HepG2 (cell line): ENCODE measurements around the gene GPX5. TPM values are rescaled to one million over a fixed set of nuclear protein-coding genes. Genes with fewer than 3 reads are reported as not detected.
A peak's percentile ranks its signal among the peaks of the same experiment; 100 is the strongest.

Experiments used
- ELF3 ChIP-seq: IDR thresholded peaks from 2 replicates; pipeline ENCODE4 v1.6.1; 2016; ENCODE audit warnings: missing genetic modification reagents, missing compliant biosample characterization
- ISL2 ChIP-seq: sonication (generic); formaldehyde crosslinking; IDR thresholded peaks from 2 replicates; pipeline ENCODE4 v1.5.0; 2020; ENCODE audit warnings: missing genetic modification reagents
- JUN ChIP-seq: sonication (generic); formaldehyde crosslinking; IDR thresholded peaks from 2 replicates; pipeline ENCODE4 v1.4.0; 2020; ENCODE audit warnings: mild to moderate bottlenecking, missing genetic modification reagents
- LRRFIP1 ChIP-seq: sonication (generic); formaldehyde crosslinking; conservative IDR thresholded peaks from 2 replicates; pipeline ENCODE4 v1.4.0; 2020; ENCODE audit warnings: missing genetic modification reagents
- PCBP1 ChIP-seq: fragments of 200-400 bp; formaldehyde crosslinking; IDR thresholded peaks from 2 replicates; pipeline ENCODE4 v1.6.1; 2017; ENCODE audit warnings: mild to moderate bottlenecking, low read depth, low read length, borderline replicate concordance
- TEF ChIP-seq: sonication (generic); formaldehyde crosslinking; IDR thresholded peaks from 2 replicates; pipeline ENCODE4 v1.5.0; 2020; ENCODE audit warnings: missing genetic modification reagents
- YEATS4 ChIP-seq: sonication (generic); formaldehyde crosslinking; IDR thresholded peaks from 2 replicates; pipeline ENCODE4 v1.4.0; 2020; ENCODE audit warnings: missing genetic modification reagents, borderline replicate concordance
- ZNF10 ChIP-seq: sonication (generic); formaldehyde crosslinking; IDR thresholded peaks from 2 replicates; pipeline ENCODE4 v1.4.0; 2020; ENCODE audit warnings: mild to moderate bottlenecking, low read depth, missing genetic modification reagents, borderline replicate concordance
- ZNF281 ChIP-seq: sonication (generic); formaldehyde crosslinking; IDR thresholded peaks from 2 replicates; pipeline ENCODE4 v1.4.0; 2020; ENCODE audit warnings: missing genetic modification reagents, borderline replicate concordance
- ZNF33B ChIP-seq: sonication (generic); formaldehyde crosslinking; IDR thresholded peaks from 2 replicates; pipeline ENCODE4 v1.5.1; 2020; ENCODE audit warnings: mild to moderate bottlenecking, missing genetic modification reagents
- ZNF350 ChIP-seq: sonication (generic); formaldehyde crosslinking; IDR thresholded peaks from 2 replicates; pipeline ENCODE4 v1.4.0; 2020; ENCODE audit warnings: mild to moderate bottlenecking, low read depth, missing genetic modification reagents, borderline replicate concordance
- polyA plus RNA-seq, 8 experiments: library from polyadenylated mRNA; depleted of rRNA in 3 of 8; stranded (reverse) in 7 of 8; unstranded in 1 of 8; fragments of >200 nt; fragmentation: Illumina TruSeq in 4 of 8; extraction: Trizol in 4 of 8; gene quantifications; 2 replicates each; pipeline versions ENCODE4 v1.2.1 to v1.2.3, GENCODE V29; 2011 to 2016; ENCODE audit warnings: low read depth in 4 of 8, missing spikeins in 1 of 8, mixed read lengths in 1 of 8; ENCODE audit not compliant: insufficient read depth in 1 of 8
- total RNA-seq, 5 experiments: library from RNA; depleted of rRNA; stranded (reverse); fragments of >200 nt; fragmentation: Illumina TruSeq; extraction: Trizol; gene quantifications; 2 replicates each; pipeline ENCODE4 v1.2.3, GENCODE V29; 2016; ENCODE audit warnings: low read depth in 1 of 5
- TF ChIP-seq, protein P1 (sequence below): sonication (generic); formaldehyde crosslinking; IDR thresholded peaks from 2 replicates; pipeline ENCODE4 v1.9.0; 2022; ENCODE audit warnings: missing genetic modification reagents, mild to moderate bottlenecking, borderline replicate concordance
- TF ChIP-seq, protein P2 (sequence below), 2 experiments: IDR thresholded peaks; 2 replicates each; pipeline ENCODE4 v1.6.1; 2011 to 2012; ENCODE audit warnings: low read length in 2 of 2, borderline replicate concordance in 1 of 2, low read depth in 1 of 2, mild to moderate bottlenecking in 1 of 2, moderate library complexity in 1 of 2

Gene GPX5
- total and polyA plus RNA-seq, 2 of the 13 experiments (the other 11 are each of a cell fraction or from before 2014, with no cell fraction given), result not detected

DNA sequence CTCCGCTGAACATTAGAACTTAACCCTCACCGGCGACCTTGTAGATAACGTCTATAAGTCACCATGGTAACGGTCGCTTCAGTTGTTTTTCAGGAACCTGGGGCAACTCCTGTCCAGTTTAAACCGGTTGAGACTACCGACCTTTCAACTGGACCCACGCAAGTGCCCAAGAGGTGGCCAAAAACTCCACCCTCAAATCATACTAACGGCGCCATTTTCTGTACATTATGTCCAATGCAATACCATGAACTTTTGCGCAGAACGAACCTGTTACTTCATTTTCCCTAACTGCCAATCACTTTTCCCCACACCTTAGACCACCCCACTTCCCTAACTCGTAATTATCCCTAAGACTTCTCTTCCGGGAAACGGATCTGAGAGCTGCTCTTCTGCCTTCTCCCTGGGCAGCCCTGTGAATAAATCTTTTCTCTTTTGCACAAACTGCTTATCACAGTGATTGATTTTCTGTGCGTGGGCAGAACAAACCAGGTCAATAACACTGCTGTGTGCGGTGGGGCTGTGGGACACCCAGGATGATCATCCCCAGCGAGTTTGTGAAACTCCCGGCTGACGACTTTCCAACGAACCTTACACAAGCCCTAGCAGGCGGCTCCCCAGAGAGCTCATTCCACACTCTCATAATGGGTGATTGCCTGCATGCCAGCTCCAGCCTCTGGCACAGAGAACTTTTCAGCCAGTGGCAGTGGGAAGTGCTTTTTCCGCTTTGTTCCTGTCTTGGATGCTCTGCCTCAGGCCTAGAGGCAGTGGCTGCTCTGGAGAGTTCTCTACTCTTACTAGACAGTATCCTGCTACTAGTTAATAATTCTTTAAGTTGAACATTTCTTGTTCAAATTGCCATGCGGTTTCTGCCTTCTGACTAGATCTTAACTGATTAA is 28.6 kb downstream of the GPX5 start (continued):
- no peak for TF ChIP-seq ELF3 (CRISPR knock-in tag)
- peak; percentile 41; the same call in 1 of the 2 replicates for TF ChIP-seq YEATS4 (CRISPR knock-in tag)
- no peak for TF ChIP-seq JUN (CRISPR knock-in tag)
- TF ChIP-seq ISL2 (CRISPR knock-in tag), result peak; percentile 34; the same call in 1 of the 2 replicates
- TF ChIP-seq, protein P1, sequence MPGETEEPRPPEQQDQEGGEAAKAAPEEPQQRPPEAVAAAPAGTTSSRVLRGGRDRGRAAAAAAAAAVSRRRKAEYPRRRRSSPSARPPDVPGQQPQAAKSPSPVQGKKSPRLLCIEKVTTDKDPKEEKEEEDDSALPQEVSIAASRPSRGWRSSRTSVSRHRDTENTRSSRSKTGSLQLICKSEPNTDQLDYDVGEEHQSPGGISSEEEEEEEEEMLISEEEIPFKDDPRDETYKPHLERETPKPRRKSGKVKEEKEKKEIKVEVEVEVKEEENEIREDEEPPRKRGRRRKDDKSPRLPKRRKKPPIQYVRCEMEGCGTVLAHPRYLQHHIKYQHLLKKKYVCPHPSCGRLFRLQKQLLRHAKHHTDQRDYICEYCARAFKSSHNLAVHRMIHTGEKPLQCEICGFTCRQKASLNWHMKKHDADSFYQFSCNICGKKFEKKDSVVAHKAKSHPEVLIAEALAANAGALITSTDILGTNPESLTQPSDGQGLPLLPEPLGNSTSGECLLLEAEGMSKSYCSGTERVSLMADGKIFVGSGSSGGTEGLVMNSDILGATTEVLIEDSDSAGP (CRISPR knock-in tag), result 0 out of 2 replicates have a peak, but pooled peaks have one; percentile 12
- no peak for TF ChIP-seq TEF (CRISPR knock-in tag)
- TF ChIP-seq ZNF281 (CRISPR knock-in tag), result no peak
- TF ChIP-seq, protein P2, sequence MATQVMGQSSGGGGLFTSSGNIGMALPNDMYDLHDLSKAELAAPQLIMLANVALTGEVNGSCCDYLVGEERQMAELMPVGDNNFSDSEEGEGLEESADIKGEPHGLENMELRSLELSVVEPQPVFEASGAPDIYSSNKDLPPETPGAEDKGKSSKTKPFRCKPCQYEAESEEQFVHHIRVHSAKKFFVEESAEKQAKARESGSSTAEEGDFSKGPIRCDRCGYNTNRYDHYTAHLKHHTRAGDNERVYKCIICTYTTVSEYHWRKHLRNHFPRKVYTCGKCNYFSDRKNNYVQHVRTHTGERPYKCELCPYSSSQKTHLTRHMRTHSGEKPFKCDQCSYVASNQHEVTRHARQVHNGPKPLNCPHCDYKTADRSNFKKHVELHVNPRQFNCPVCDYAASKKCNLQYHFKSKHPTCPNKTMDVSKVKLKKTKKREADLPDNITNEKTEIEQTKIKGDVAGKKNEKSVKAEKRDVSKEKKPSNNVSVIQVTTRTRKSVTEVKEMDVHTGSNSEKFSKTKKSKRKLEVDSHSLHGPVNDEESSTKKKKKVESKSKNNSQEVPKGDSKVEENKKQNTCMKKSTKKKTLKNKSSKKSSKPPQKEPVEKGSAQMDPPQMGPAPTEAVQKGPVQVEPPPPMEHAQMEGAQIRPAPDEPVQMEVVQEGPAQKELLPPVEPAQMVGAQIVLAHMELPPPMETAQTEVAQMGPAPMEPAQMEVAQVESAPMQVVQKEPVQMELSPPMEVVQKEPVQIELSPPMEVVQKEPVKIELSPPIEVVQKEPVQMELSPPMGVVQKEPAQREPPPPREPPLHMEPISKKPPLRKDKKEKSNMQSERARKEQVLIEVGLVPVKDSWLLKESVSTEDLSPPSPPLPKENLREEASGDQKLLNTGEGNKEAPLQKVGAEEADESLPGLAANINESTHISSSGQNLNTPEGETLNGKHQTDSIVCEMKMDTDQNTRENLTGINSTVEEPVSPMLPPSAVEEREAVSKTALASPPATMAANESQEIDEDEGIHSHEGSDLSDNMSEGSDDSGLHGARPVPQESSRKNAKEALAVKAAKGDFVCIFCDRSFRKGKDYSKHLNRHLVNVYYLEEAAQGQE (IDR thresholded peaks at IDR 0.05; ENCODE audit: borderline replicate concordance in 1 of 2, low read depth in 1 of 2, low read length in 2 of 2), result no peak
- no peak for TF ChIP-seq LRRFIP1 (CRISPR knock-in tag)
- no peak for TF ChIP-seq ZNF33B (CRISPR knock-in tag)
- TF ChIP-seq ZNF350 (CRISPR knock-in tag), result no peak
- no peak for TF ChIP-seq PCBP1
- TF ChIP-seq ZNF10 (CRISPR knock-in tag), result no peak
